HL-60 (cell line): ENCODE results near the gene CFAP74.

ENCODE experiments used
- DNase-seq, 2 experiments: peaks; one replicate each; pipeline ENCODE4 v3.0.0-alpha.2; 2010 to 2020; ENCODE audit warnings: low read depth in 1 of 2, low spot score in 1 of 2
- H3K27ac ChIP-seq: fragments of 250-450 bp; sonication (Bioruptor Pico); replicated peaks from 2 replicates; pipeline ENCODE4 v1.5.1; 2020; ENCODE audit warnings: mild to moderate bottlenecking, moderate library complexity
- H3K27me3 ChIP-seq: fragments of 250-450 bp; sonication (Bioruptor Pico); 2 replicates; pipeline ENCODE4 v1.5.1; 2021; ENCODE audit warnings: mild to moderate bottlenecking, moderate library complexity; ENCODE audit not compliant: insufficient read depth, poor library complexity, severe bottlenecking
- H3K4me3 ChIP-seq: replicated peaks from 2 replicates; pipeline ENCODE4 v1.5.1; 2011; ENCODE audit warnings: mild to moderate bottlenecking, control low read depth, low read length; ENCODE audit not compliant: insufficient read depth
- GABPA ChIP-seq: IDR thresholded peaks from 2 replicates; pipeline ENCODE4 v1.6.1; 2012; ENCODE audit warnings: low read depth
- POLR2AphosphoS5 ChIP-seq: IDR thresholded peaks from 2 replicates; pipeline ENCODE4 v1.6.1; 2012; ENCODE audit warnings: low read depth
- SPI1 ChIP-seq: IDR thresholded peaks from 2 replicates; pipeline ENCODE4 v1.6.1; 2012; ENCODE audit warnings: low read depth, mild to moderate bottlenecking, borderline replicate concordance
- TF ChIP-seq, protein P1 (sequence below): IDR thresholded peaks from one replicate; pipeline ENCODE4 v1.5.1; 2011; ENCODE audit warnings: low read length, control low read depth, inconsistent platforms; ENCODE audit not compliant: insufficient read depth
- TF ChIP-seq, protein P2 (sequence below): IDR thresholded peaks from 2 replicates; pipeline ENCODE4 v1.6.1; 2012; ENCODE audit warnings: low read depth; ENCODE audit not compliant: insufficient replicate concordance

Gene CFAP74

DNA sequence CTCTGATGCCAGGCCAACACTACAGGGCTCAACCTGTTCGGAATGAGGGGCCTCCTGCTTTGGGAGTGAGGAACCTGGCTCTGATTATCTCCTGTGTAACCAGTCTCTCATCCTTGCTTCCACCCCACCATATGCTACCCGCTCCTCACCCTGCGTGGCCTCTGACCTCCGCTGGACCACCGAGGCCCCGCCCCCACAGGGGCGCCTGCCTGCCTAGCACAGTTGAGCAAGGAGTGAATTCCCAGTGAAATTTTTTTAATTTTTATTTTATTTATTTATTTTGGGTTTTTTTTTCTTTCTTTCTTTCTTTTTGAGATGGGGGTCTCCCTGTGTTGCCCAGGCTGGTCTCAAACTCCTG is 110.8 kb downstream of the CFAP74 start:
- no peak for TF ChIP-seq SPI1
- TF ChIP-seq, protein P1, sequence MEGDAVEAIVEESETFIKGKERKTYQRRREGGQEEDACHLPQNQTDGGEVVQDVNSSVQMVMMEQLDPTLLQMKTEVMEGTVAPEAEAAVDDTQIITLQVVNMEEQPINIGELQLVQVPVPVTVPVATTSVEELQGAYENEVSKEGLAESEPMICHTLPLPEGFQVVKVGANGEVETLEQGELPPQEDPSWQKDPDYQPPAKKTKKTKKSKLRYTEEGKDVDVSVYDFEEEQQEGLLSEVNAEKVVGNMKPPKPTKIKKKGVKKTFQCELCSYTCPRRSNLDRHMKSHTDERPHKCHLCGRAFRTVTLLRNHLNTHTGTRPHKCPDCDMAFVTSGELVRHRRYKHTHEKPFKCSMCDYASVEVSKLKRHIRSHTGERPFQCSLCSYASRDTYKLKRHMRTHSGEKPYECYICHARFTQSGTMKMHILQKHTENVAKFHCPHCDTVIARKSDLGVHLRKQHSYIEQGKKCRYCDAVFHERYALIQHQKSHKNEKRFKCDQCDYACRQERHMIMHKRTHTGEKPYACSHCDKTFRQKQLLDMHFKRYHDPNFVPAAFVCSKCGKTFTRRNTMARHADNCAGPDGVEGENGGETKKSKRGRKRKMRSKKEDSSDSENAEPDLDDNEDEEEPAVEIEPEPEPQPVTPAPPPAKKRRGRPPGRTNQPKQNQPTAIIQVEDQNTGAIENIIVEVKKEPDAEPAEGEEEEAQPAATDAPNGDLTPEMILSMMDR: no peak
- TF ChIP-seq, protein P2, sequence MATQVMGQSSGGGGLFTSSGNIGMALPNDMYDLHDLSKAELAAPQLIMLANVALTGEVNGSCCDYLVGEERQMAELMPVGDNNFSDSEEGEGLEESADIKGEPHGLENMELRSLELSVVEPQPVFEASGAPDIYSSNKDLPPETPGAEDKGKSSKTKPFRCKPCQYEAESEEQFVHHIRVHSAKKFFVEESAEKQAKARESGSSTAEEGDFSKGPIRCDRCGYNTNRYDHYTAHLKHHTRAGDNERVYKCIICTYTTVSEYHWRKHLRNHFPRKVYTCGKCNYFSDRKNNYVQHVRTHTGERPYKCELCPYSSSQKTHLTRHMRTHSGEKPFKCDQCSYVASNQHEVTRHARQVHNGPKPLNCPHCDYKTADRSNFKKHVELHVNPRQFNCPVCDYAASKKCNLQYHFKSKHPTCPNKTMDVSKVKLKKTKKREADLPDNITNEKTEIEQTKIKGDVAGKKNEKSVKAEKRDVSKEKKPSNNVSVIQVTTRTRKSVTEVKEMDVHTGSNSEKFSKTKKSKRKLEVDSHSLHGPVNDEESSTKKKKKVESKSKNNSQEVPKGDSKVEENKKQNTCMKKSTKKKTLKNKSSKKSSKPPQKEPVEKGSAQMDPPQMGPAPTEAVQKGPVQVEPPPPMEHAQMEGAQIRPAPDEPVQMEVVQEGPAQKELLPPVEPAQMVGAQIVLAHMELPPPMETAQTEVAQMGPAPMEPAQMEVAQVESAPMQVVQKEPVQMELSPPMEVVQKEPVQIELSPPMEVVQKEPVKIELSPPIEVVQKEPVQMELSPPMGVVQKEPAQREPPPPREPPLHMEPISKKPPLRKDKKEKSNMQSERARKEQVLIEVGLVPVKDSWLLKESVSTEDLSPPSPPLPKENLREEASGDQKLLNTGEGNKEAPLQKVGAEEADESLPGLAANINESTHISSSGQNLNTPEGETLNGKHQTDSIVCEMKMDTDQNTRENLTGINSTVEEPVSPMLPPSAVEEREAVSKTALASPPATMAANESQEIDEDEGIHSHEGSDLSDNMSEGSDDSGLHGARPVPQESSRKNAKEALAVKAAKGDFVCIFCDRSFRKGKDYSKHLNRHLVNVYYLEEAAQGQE: no peak
- no peak for TF ChIP-seq POLR2AphosphoS5
- no peak for TF ChIP-seq GABPA
- no peak overlapping the region for H3K27ac ChIP-seq
- H3K4me3 ChIP-seq: no peak overlapping the region
- DNase-seq: no peak
- no peaks in the 10 kb centered on the region for H3K27me3 ChIP-seq

DNA sequence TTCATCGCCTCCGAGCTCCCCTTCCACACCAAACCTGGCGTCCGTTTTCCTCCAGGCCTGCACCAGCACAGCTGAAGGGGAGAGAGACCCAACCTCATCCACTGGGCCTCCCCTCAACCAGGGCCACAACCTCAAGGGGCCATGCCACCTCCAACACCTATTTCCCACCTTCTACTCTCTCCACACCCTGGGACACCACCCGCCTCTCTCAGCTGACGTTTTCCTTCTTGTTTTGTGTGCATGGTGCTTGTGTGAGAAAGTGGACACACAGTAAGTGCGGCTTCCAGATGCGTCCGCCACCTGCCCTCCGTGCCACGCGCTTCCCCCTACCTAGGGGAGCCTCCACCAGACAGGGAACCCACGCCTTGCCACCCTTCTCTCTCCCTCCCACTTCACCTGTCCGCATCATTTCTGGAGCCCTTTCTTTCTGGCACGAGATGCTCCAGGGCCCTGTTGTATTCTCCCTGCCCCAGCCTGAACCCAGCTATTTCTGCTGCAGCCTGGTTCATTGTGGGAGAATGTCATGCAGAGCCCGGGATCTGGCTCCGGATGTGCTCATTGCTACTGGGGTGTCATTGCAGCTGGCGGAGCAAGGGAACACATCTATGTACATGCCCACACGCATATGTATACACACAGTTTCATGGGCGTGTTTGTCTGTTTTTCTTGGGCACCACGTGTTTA is 111.4 kb downstream of the CFAP74 start:
- H3K27me3 ChIP-seq: no peaks in the 10 kb centered on the region
- TF ChIP-seq, protein P1: no peak
- no peak for TF ChIP-seq SPI1
- no peak for TF ChIP-seq GABPA
- no peak for TF ChIP-seq POLR2AphosphoS5
- TF ChIP-seq, protein P2: no peak
- DNase-seq: no peak
- H3K27ac ChIP-seq: peak overlapping the region; percentile 97
- H3K4me3 ChIP-seq: peak overlapping the region; percentile 71

DNA sequence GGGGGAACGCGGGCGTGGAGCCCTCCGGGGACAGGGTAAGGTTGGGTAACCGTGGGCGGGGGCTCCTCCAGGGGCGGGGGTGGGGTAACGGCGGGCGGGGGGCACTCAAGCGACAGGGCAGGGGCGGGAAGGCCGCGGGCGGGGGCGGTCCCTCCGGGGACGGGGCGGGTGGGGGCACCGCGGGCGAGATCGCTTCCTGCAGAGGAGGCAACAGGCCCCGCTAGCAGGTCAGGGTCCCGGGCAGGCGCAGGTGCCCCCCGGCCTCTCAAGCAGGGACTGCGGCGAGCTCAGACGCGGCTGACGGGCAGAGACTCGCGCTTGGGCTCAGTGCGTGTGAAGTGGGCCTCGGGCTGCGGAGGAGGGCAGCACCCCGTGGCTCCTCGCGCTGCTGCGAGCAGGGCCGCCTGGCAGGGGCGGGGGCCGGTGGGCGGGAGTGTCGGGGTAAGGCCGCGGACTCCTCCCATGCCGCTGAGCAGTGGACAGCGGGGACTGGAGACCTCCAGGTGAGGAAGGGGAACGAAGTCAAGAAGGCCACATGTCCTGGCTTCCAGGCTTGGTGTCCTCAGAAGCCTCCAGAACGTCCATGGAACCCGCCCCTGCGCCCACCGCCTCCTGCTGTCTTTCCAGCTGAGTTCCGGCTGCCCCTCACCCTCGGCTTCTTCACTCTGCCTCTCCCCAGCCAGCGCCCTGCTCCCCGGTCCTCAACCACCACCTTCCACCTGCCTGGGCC is 112.1 kb downstream of the CFAP74 start:
- H3K27me3 ChIP-seq: no peaks in the 10 kb centered on the region
- peak overlapping the region; percentile 71 for H3K4me3 ChIP-seq
- H3K27ac ChIP-seq: peak overlapping the region; percentile 97
- DNase-seq: peak; percentile 72 to 76
- TF ChIP-seq SPI1 (no peak), GABPA (no peak), POLR2AphosphoS5 (no peak; the same call in 1 of the 2 replicates)
- TF ChIP-seq, protein P2: no peak
- TF ChIP-seq, protein P1: no peak
